ENCODE data around the gene ACTBL2.

Gene ACTBL2

DNA sequence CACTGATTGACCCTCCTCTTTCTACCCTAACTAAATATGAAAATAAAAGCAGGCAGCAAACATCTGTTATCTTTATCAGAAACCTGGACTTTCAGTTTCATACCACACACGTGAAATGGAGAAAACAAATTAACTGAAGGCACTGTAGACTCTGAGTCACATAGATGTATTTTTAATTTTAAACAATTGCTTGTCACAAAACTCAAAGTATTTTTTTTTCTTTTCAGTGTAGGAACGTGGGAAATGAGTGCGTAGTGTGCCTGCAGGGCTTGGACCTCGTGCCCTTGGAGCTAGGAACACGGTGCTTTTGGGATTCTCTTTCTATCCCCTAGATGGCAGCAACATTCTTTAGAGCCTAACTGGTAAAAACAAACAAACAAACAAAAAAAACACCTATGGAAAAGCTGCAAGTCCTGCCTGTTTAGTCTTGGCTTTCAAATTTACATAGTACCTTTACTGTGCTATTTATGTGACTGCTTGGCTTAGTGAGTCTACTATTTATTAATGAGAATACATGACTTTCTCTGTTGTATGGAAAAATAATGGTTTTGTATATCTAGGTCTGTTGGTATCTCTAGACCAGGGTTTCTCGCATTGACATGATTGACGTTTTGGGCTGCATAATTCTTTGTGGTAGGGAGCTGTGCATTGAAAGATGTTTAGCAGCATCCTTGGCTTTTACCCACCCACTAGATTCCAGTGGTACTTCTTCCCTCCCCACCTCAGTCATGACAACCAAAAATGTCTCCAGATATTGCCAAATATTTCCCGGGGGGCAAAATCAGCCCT, 16.8 kb upstream of the ACTBL2 start:
- Histone ChIP-seq H3K36me3 (ENCODE audit: insufficient read depth, low read length) (no peaks in the 10 kb centered on the region), H3K9me2 (ENCODE audit: low read depth, low read length) (no peaks in the 10 kb centered on the region), H3K9me3 (ENCODE audit: low read length) (no peaks in the 10 kb centered on the region), H3K9ac (ENCODE audit: low read length) (no peak overlapping the region), H3K27ac (ENCODE audit: low read depth, low read length, poor library complexity, severe bottlenecking) (no peak overlapping the region), H3K79me2 (ENCODE audit: insufficient read depth, low read length) (no peaks in the 10 kb centered on the region), H3F3A (ENCODE audit: insufficient read depth, low read length) (no peaks in the 10 kb centered on the region), H2AFZ (ENCODE audit: low read length) (no peak overlapping the region), H3K4me1 (ENCODE audit: insufficient read depth, low read length, severe bottlenecking) (no peaks in the 10 kb centered on the region), H3K27me3 (ENCODE audit: insufficient read depth, low read length) (no peaks in the 10 kb centered on the region), H3K4me3 (ENCODE audit: low read depth, low read length, poor library complexity, severe bottlenecking) (no peak overlapping the region), H4K20me1 (ENCODE audit: insufficient read depth, low read length) (no peaks in the 10 kb centered on the region), H3K4me2 (ENCODE audit: low read length) (no peak overlapping the region)
- TF ChIP-seq, protein P1, sequence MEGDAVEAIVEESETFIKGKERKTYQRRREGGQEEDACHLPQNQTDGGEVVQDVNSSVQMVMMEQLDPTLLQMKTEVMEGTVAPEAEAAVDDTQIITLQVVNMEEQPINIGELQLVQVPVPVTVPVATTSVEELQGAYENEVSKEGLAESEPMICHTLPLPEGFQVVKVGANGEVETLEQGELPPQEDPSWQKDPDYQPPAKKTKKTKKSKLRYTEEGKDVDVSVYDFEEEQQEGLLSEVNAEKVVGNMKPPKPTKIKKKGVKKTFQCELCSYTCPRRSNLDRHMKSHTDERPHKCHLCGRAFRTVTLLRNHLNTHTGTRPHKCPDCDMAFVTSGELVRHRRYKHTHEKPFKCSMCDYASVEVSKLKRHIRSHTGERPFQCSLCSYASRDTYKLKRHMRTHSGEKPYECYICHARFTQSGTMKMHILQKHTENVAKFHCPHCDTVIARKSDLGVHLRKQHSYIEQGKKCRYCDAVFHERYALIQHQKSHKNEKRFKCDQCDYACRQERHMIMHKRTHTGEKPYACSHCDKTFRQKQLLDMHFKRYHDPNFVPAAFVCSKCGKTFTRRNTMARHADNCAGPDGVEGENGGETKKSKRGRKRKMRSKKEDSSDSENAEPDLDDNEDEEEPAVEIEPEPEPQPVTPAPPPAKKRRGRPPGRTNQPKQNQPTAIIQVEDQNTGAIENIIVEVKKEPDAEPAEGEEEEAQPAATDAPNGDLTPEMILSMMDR (IDR thresholded peaks at IDR 0.05; ENCODE audit: low read length): peak; percentile 57
- no peak for TF ChIP-seq EZH2 (IDR thresholded peaks at IDR 0.05; ENCODE audit: borderline replicate concordance, low read length)

DNA sequence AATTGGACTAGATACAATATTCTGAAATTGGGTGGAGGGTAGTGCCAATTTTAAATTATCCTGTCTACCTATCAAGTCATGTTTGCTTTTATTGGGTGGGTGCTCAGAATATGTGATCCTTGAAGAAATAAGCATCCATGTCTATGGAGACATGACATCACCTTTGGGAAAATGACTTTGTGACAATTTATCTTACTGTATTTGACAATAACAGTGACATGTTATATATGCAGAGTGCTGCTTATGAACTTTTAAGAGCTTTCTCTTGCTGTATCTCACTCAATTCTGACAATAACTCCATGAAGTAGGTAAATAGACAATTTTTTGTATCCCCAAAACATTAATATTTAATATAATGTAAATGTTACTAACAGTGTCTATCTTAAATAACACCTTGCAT, 15.1 kb upstream of the ACTBL2 start:
- TF ChIP-seq EZH2 (IDR thresholded peaks at IDR 0.05; ENCODE audit: borderline replicate concordance, low read length): no peak
- TF ChIP-seq, protein P1 (IDR thresholded peaks at IDR 0.05; ENCODE audit: low read length): no peak
- H3K27me3 ChIP-seq (ENCODE audit: insufficient read depth, low read length): no peaks in the 10 kb centered on the region
- H3K9me3 ChIP-seq (ENCODE audit: low read length): no peaks in the 10 kb centered on the region
- H4K20me1 ChIP-seq (ENCODE audit: insufficient read depth, low read length): no peaks in the 10 kb centered on the region
- H3K4me1 ChIP-seq (ENCODE audit: insufficient read depth, low read length, severe bottlenecking): no peaks in the 10 kb centered on the region
- H2AFZ ChIP-seq (ENCODE audit: low read length): no peak overlapping the region
- H3K9me2 ChIP-seq (ENCODE audit: low read depth, low read length): no peaks in the 10 kb centered on the region
- H3F3A ChIP-seq (ENCODE audit: insufficient read depth, low read length): no peaks in the 10 kb centered on the region
- H3K9ac ChIP-seq (ENCODE audit: low read length): no peak overlapping the region
- H3K79me2 ChIP-seq (ENCODE audit: insufficient read depth, low read length): no peaks in the 10 kb centered on the region
- no peaks in the 10 kb centered on the region for H3K36me3 ChIP-seq (ENCODE audit: insufficient read depth, low read length)
- H3K4me3 ChIP-seq (ENCODE audit: low read depth, low read length, poor library complexity, severe bottlenecking): no peak overlapping the region
- no peak overlapping the region for H3K27ac ChIP-seq (ENCODE audit: low read depth, low read length, poor library complexity, severe bottlenecking)
- H3K4me2 ChIP-seq (ENCODE audit: low read length): no peak overlapping the region

DNA sequence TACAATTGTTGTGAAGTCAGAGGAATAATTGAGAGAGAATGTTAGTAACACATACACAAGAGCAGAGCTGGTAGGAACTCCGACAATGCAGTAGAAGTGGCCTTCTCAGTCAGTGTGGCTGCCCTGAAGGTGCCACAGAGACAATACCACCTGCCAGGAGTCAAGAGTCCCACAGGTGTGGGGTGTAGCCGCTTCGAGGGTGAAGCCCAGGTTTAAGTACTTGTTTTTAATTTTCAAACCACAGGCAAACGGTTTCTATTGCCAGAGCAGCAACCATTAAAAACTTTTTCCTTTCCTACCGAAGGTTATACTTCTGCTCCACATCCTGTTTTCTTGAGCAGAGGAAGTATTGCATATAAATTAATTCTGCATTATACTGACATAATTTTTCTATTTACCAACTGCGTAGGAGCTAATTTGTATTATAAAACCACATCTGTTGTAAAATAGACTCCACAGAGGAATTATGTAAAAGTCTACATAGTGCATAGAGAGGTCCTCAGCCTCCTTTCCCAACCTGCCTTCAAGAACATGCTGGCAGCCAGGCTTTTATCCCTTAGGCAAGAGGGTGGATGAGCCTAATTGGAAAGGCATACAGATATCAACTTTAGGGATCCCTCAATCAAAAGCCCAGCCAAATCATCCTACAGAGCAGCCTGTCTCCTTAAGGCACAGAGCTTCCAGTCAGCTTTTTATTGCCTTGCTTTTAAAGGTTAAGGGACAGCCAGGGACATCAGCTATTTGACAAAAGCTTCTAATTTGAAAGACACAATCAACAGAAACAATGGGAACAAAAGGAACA, 12.9 kb upstream of the ACTBL2 start:
- Histone ChIP-seq H2AFZ (ENCODE audit: low read length) (no peak overlapping the region), H3K9me2 (ENCODE audit: low read depth, low read length) (no peaks in the 10 kb centered on the region), H3K9ac (ENCODE audit: low read length) (no peak overlapping the region), H3F3A (ENCODE audit: insufficient read depth, low read length) (no peaks in the 10 kb centered on the region), H3K4me3 (ENCODE audit: low read depth, low read length, poor library complexity, severe bottlenecking) (no peak overlapping the region), H3K27ac (ENCODE audit: low read depth, low read length, poor library complexity, severe bottlenecking) (no peak overlapping the region), H3K4me2 (ENCODE audit: low read length) (no peak overlapping the region), H3K27me3 (ENCODE audit: insufficient read depth, low read length) (no peaks in the 10 kb centered on the region), H3K79me2 (ENCODE audit: insufficient read depth, low read length) (no peaks in the 10 kb centered on the region), H3K9me3 (ENCODE audit: low read length) (no peaks in the 10 kb centered on the region), H4K20me1 (ENCODE audit: insufficient read depth, low read length) (no peaks in the 10 kb centered on the region), H3K36me3 (ENCODE audit: insufficient read depth, low read length) (no peaks in the 10 kb centered on the region), H3K4me1 (ENCODE audit: insufficient read depth, low read length, severe bottlenecking) (no peaks in the 10 kb centered on the region)
- TF ChIP-seq, protein P1 (IDR thresholded peaks at IDR 0.05; ENCODE audit: low read length): no peak
- no peak for TF ChIP-seq EZH2 (IDR thresholded peaks at IDR 0.05; ENCODE audit: borderline replicate concordance, low read length)
